ENCODE results near the gene HJV. TPM values are rescaled to one million over a fixed set of nuclear protein-coding genes. Genes with fewer than 3 reads are reported as not detected.
A peak's percentile ranks its signal among the peaks of the same experiment; 100 is the strongest.

The HJV gene
- total and polyA plus RNA-seq, 2 of the 13 experiments (the other 11 are each of a cell fraction or from before 2014, with no cell fraction given), result 0.18 TPM; not detected in 1

DNA sequence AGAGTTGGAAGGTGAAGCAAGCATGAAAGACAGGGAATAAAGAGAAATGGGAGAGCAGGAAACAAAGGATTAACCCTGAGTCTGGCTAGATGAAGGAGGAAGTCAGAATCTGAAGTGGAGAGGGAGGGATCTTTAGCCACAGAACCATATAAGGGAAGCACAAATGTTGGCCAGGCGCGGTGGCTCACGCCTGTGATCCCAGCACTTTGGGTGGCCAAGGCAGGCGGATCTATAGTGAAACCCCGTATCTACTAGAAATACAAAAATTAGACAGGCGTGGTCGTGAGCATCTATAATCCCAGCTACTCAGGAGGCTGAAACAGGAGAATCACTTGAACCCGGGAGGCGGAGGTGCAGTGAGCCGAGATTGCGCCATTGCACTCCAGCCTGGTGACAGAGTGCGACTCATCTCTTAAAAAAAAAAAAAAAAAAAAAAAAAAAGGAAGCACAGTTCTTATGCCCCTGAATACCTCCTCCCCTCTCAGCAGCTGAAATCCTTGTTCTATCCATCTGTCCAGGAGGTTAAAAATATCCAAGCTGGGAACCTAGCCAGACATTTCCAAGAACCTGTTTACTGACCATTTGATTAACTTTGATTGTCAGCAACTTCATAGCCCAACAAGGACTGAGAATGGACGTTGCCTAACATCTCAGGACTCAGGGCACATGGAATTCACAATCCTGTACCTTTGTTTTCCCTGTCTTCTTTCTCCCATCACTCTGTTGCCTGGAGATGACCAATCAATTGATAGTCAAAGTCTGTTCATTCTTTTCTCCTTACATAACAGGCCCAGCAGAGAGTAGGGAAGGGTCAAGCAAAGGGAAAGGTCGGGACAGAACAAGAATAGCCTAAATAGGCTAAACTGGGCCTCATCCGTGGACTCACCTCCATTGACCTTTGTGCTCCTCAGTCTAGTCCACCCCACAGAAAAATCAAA is 35.8 kb downstream of the HJV start (continued):
- TF ChIP-seq, protein P1, sequence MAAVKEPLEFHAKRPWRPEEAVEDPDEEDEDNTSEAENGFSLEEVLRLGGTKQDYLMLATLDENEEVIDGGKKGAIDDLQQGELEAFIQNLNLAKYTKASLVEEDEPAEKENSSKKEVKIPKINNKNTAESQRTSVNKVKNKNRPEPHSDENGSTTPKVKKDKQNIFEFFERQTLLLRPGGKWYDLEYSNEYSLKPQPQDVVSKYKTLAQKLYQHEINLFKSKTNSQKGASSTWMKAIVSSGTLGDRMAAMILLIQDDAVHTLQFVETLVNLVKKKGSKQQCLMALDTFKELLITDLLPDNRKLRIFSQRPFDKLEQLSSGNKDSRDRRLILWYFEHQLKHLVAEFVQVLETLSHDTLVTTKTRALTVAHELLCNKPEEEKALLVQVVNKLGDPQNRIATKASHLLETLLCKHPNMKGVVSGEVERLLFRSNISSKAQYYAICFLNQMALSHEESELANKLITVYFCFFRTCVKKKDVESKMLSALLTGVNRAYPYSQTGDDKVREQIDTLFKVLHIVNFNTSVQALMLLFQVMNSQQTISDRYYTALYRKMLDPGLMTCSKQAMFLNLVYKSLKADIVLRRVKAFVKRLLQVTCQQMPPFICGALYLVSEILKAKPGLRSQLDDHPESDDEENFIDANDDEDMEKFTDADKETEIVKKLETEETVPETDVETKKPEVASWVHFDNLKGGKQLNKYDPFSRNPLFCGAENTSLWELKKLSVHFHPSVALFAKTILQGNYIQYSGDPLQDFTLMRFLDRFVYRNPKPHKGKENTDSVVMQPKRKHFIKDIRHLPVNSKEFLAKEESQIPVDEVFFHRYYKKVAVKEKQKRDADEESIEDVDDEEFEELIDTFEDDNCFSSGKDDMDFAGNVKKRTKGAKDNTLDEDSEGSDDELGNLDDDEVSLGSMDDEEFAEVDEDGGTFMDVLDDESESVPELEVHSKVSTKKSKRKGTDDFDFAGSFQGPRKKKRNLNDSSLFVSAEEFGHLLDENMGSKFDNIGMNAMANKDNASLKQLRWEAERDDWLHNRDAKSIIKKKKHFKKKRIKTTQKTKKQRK (IDR thresholded peaks at IDR 0.05; ENCODE audit: low read length), result no peak
- TF ChIP-seq, protein P2, sequence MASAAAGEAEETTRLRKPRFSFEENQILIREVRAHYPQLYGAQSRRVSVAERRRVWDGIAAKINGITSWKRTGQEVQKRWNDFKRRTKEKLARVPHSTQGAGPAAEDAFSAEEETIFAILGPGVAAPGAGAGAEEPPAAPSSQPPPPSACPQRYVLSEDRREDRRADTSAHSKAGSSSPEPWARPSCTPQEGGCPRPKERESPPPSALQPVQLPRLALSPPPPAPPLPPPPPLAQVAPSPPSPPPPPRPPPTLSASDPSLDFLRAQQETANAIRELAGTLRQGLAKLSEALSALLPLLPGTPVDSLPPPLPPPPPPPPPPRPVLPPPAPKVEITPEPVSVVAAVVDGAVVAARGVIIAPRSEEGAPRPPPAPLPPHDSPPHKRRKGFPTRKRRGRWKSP (CRISPR knock-in tag; IDR thresholded peaks at IDR 0.05), result no peak
- 0 out of 2 replicates have a peak, but pooled peaks have one; percentile 36 for TF ChIP-seq NFYB (CRISPR knock-in tag; IDR thresholded peaks at IDR 0.05)
- no peak for TF ChIP-seq ZNF451 (CRISPR knock-in tag; IDR thresholded peaks at IDR 0.05)
- TF ChIP-seq KLF16 (CRISPR knock-in tag; IDR thresholded peaks at IDR 0.05), result 0 out of 4 replicates have a peak, but pooled peaks of 1 of the 2 experiments have one; percentile 5
- TF ChIP-seq, protein P3, sequence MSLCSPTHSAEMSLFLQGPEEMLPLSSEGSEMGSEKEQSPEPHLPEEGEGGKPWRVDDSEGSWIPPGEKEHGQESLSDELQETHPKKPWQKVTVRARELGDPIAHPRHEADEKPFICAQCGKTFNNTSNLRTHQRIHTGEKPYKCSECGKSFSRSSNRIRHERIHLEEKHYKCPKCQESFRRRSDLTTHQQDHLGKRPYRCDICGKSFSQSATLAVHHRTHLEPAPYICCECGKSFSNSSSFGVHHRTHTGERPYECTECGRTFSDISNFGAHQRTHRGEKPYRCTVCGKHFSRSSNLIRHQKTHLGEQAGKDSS (CRISPR knock-in tag; IDR thresholded peaks at IDR 0.05; ENCODE audit: borderline replicate concordance, low read depth), result no peak
- no peak for TF ChIP-seq ZSCAN30 (CRISPR knock-in tag; IDR thresholded peaks at IDR 0.05)
- TF ChIP-seq HES4 (CRISPR knock-in tag; IDR thresholded peaks at IDR 0.05; ENCODE audit: borderline replicate concordance), result no peak
- TF ChIP-seq, protein P4, sequence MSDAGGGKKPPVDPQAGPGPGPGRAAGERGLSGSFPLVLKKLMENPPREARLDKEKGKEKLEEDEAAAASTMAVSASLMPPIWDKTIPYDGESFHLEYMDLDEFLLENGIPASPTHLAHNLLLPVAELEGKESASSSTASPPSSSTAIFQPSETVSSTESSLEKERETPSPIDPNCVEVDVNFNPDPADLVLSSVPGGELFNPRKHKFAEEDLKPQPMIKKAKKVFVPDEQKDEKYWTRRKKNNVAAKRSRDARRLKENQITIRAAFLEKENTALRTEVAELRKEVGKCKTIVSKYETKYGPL (CRISPR knock-in tag; IDR thresholded peaks at IDR 0.05), result peak; percentile 41; the same call in 1 of the 2 replicates
- TF ChIP-seq NCOA1 (CRISPR knock-in tag; IDR thresholded peaks at IDR 0.05), result no peak
- TF ChIP-seq SAP130 (CRISPR knock-in tag; IDR thresholded peaks at IDR 0.05; ENCODE audit: low read depth), result peak; percentile 19; the same call in 1 of the 2 replicates
- TF ChIP-seq ARNT2 (CRISPR knock-in tag; IDR thresholded peaks at IDR 0.05; ENCODE audit: low read depth), result no peak
- TF ChIP-seq MTF2 (CRISPR knock-in tag; IDR thresholded peaks at IDR 0.05; ENCODE audit: borderline replicate concordance), result no peak
- TF ChIP-seq KDM1A (CRISPR knock-in tag; IDR thresholded peaks at IDR 0.05), result 0 out of 2 replicates have a peak, but pooled peaks have one; percentile 28
- TF ChIP-seq CEBPB (IDR thresholded peaks at IDR 0.05; ENCODE audit: borderline replicate concordance, low read depth, low read length), result peak; percentile 14; the same call in 1 of the 2 replicates
- TF ChIP-seq SYNCRIP (IDR thresholded peaks at IDR 0.05; ENCODE audit: insufficient read depth, low read depth, low read length), result no peak
- TF ChIP-seq, protein P5, sequence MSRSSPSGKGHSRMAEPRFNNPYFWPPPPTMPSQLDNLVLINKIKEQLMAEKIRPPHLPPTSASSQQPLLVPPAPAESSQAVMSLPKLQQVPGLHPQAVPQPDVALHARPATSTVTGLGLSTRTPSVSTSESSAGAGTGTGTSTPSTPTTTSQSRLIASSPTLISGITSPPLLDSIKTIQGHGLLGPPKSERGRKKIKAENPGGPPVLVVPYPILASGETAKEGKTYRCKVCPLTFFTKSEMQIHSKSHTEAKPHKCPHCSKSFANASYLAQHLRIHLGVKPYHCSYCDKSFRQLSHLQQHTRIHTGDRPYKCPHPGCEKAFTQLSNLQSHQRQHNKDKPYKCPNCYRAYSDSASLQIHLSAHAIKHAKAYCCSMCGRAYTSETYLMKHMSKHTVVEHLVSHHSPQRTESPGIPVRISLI (CRISPR knock-in tag; IDR thresholded peaks at IDR 0.05; ENCODE audit: borderline replicate concordance), result peak; percentile 69
- TF ChIP-seq RARG (CRISPR knock-in tag; IDR thresholded peaks at IDR 0.05; ENCODE audit: low read depth), result no peak
